ENCODE results near the gene XIAP. TPM values are rescaled to one million over a fixed set of nuclear protein-coding genes. Genes with fewer than 3 reads are reported as not detected.
"Not testable (repeated sequence)": the region's sequence is repeated elsewhere in the genome, so short reads cannot be mapped to it uniquely, and the experiment has no call there.

Gene XIAP
- total RNA-seq, result 10 to 100 TPM; 19.4 to 25.6 TPM

- Mint-ChIP-seq H3K27me3 (no peaks in the 10 kb centered on the region), H3K4me3 (peak within 1 kb of the TSS; percentile 78), H3K4me1 (ENCODE audit: low read depth) (peaks cover 9% of the 10 kb centered on the region), H3K9me3 (no peaks in the 10 kb centered on the region), H3K36me3 (ENCODE audit: low read depth) (peaks cover 4% of the 10 kb centered on the region), H3K27ac (peak within 1 kb of the TSS; percentile 93)
- CTCF ChIA-PET, result no interaction called here
- DNase-seq (peak; percentile 79), ATAC-seq (peak; percentile 90)
- POLR2A ChIA-PET, result interaction anchor here (0.9 kb wide), 1 partner anchor 9 kb away, joined by 3 read pairs; no protein-coding TSS in a partner anchor
- TF ChIP-seq, protein P1, sequence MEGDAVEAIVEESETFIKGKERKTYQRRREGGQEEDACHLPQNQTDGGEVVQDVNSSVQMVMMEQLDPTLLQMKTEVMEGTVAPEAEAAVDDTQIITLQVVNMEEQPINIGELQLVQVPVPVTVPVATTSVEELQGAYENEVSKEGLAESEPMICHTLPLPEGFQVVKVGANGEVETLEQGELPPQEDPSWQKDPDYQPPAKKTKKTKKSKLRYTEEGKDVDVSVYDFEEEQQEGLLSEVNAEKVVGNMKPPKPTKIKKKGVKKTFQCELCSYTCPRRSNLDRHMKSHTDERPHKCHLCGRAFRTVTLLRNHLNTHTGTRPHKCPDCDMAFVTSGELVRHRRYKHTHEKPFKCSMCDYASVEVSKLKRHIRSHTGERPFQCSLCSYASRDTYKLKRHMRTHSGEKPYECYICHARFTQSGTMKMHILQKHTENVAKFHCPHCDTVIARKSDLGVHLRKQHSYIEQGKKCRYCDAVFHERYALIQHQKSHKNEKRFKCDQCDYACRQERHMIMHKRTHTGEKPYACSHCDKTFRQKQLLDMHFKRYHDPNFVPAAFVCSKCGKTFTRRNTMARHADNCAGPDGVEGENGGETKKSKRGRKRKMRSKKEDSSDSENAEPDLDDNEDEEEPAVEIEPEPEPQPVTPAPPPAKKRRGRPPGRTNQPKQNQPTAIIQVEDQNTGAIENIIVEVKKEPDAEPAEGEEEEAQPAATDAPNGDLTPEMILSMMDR (IDR thresholded peaks at IDR 0.05), result no peak
- intact Hi-C loops (cut with micrococcal nuclease), result no loop called here
These were observed at the start of gene XIAP for GRCh38 chrX:123859846-123860838. Gene XIAP, plus strand, starts transcription at chrX:123860053. Its CDS starts 25,610 bp downstream, at chrX:123885663.

DNA sequence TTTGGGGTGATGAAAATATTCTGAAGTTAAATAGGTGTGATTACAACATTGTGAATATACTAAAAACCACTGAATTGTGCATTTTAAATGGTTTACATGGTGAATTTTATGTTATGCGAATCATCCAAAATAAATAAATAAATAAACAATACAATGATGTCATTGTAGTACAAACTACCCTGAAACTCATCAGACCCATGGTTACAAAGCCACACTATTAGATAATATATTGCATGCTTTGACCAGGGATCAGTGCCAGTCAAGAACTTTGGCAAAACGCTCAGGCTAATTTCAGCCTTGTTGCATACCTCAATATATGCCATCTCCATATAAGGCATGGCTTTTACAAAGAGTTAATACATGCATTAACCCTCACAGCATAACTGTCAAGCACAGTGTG is 45.5 kb upstream of the XIAP start:
- Mint-ChIP-seq H3K27me3 (no peaks in the 10 kb centered on the region), H3K36me3 (ENCODE audit: low read depth) (no peaks in the 10 kb centered on the region), H3K4me1 (ENCODE audit: low read depth) (no peaks in the 10 kb centered on the region), H3K4me3 (no peak overlapping the region), H3K9me3 (no peaks in the 10 kb centered on the region), H3K27ac (no peak overlapping the region)
- intact Hi-C loops (cut with micrococcal nuclease), result no loop called here
- CTCF ChIA-PET, result no interaction called here
- POLR2A ChIA-PET, result no interaction called here
- ATAC-seq (no peak), DNase-seq (no peak)
- TF ChIP-seq, protein P1 (IDR thresholded peaks at IDR 0.05), result no peak

DNA sequence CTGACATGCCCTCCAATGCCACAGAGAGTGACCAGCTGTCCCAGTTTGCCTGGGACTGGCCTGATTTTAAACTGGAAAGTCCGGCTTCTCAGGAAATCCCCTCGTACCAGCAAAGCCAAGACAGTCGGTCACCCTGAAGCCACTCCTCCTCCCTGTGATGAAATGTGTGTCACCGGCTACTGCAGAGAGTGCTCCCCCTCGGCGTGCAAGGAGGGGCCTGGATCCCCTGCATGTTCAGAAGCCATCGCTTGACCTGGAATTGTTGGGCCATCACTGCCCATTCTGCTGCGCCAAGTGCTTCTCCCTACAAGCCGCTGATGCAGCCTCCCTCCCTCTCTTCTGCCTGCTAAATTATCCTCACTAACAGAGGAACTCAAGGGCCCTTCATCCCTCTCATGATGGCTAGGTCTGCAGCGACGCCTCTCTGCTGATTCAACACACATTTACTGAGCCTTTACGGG is 44.9 kb upstream of the XIAP start:
- CTCF ChIA-PET; H3K27me3 Mint-ChIP-seq; H3K36me3 Mint-ChIP-seq (ENCODE audit: low read depth); DNase-seq; H3K4me3 Mint-ChIP-seq; H3K4me1 Mint-ChIP-seq (ENCODE audit: low read depth); ATAC-seq; POLR2A ChIA-PET; intact Hi-C loops (cut with micrococcal nuclease); H3K9me3 Mint-ChIP-seq; H3K27ac Mint-ChIP-seq: not testable (repeated sequence)

- Mint-ChIP-seq H3K4me1 (ENCODE audit: low read depth) (no peaks in the 10 kb centered on the region), H3K9me3 (no peaks in the 10 kb centered on the region), H3K36me3 (ENCODE audit: low read depth) (no peaks in the 10 kb centered on the region), H3K4me3 (no peak overlapping the region), H3K27ac (no peak overlapping the region), H3K27me3 (no peaks in the 10 kb centered on the region)
- CTCF ChIA-PET, result interaction anchor here (1.7 kb wide), 1 partner anchor 16 kb away, joined by 3 read pairs; no protein-coding TSS in a partner anchor
- no peak for DNase-seq
- POLR2A ChIA-PET, result no interaction called here
- ATAC-seq, result no peak
- TF ChIP-seq, protein P1 (IDR thresholded peaks at IDR 0.05), result no peak
- intact Hi-C loops (cut with micrococcal nuclease), result no loop called here
These were observed 42.5 kb upstream of the XIAP start for GRCh38 chrX:123817288-123817894.

- no peak for ATAC-seq
- Mint-ChIP-seq H3K27ac (no peak overlapping the region), H3K4me1 (ENCODE audit: low read depth) (no peaks in the 10 kb centered on the region), H3K27me3 (no peaks in the 10 kb centered on the region), H3K4me3 (no peak overlapping the region), H3K36me3 (ENCODE audit: low read depth) (no peaks in the 10 kb centered on the region), H3K9me3 (no peaks in the 10 kb centered on the region)
- intact Hi-C loops (cut with micrococcal nuclease), result no loop called here
- DNase-seq, result no peak
- TF ChIP-seq, protein P1 (IDR thresholded peaks at IDR 0.05), result no peak
- POLR2A ChIA-PET, result no interaction called here
- CTCF ChIA-PET, result no interaction called here
These were observed 41.6 kb upstream of the XIAP start for GRCh38 chrX:123818243-123818642.
